B cell (primary cell): ENCODE data around the gene SLC2A5.

Source experiments
- CTCF ChIP-seq: fragments of 200-600 bp; IDR thresholded peaks from one replicate; pipeline ENCODE4 v1.8.0; 2022; ENCODE audit warnings: antibody characterized with exemption, mild to moderate bottlenecking
- EZH2 ChIP-seq: IDR thresholded peaks from 2 replicates; pipeline ENCODE4 v1.6.1; 2012; ENCODE audit warnings: borderline replicate concordance, low read depth, mild to moderate bottlenecking, moderate library complexity, low read length; ENCODE audit not compliant: insufficient read depth, poor library complexity, severe bottlenecking

- TF ChIP-seq CTCF (no peak), EZH2 (no peak)
These were observed 53.0 kb downstream of the SLC2A5 start for GRCh38 chr1:9016455-9016854.
